CD4-positive, alpha-beta T cell treated with Interleukin-6 at 100 ng/mL for 8 hours (primary cell): Measurements from ENCODE around the gene RASD1.
"Not testable (repeated sequence)": the region's sequence is repeated elsewhere in the genome, so short reads cannot be mapped to it uniquely, and the experiment has no call there.

Experiments
- DNase-seq: peaks from one replicate; pipeline ENCODE4 v3.0.0-alpha.2; 2020; ENCODE audit warnings: mixed read lengths, low spot score

RASD1 gene

DNA sequence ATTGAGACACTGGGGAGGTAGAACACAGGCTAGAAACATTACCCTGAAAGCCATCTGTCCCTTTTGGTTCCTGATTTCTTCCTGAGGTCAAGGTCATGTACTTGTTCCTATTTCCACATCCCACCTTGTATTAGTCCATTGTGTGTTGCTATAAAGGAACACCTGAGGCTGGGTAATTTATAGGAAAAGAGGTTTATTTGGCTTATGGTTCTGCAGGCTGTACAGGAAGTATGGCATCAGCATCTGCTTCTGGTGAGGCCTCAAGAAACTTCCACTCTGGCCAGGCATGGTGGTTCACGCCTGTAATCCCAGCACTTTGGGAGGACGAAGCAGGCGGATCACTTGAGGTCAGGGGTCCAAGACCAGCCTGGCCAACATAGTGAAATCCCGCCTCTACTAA is 26.8 kb downstream of the RASD1 start:
- no peak for DNase-seq

DNA sequence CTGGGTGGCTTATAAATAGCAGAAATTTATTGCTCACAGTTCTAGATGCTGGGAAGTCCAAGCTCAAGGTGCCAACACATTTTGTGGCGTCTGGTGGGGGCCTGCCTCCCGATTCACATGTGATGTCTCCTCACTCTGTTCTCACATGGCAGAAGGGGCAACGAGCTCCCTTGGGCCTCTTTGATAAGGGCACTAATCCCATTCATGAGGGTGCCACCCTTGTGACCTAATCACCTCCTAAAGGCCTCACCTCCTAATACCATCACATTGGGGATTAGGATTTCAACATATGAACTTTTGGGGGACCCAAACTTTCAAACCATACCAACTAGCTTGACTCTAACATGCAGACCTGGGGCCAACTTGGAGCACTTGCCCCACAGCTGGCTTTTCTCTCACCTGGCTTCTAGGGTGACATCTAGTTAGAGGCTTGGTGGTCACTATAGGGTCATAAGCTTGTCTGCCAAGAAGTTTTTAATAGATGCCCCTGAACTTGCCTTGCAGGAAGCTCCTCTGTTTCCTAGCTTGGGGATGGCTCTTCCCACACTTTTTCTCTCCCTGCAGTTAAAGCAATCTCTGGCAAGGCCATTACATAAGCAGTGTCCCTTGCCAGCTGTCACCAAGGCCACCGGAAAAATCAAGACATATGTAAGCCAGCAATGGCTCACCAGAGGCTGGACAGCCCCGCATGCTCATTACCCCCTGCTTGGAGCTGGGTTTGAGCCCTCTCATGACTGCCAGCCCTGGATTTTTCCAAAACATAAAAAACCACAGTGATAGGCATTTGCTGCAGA is 27.8 kb downstream of the RASD1 start:
- DNase-seq = no peak

DNA sequence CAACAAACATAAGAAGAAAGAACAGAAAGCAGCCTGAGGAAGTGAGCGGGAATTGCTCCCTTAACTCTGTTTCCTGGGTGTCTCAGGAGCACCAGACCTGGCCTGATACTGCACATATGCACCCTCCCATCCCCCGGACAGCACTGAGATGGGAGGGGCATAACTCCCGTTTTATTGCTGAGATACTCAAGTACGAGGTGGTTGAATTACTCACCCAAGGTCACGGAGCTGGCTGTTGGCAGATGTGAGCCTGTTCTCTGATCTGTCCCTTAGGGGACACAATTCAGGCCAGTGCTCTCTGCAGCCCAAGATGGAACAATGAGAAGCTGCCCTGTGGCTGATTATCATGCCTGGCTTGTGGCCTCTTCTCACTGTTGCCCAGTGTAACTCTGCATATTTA is 28.5 kb downstream of the RASD1 start:
- DNase-seq = no peak

DNA sequence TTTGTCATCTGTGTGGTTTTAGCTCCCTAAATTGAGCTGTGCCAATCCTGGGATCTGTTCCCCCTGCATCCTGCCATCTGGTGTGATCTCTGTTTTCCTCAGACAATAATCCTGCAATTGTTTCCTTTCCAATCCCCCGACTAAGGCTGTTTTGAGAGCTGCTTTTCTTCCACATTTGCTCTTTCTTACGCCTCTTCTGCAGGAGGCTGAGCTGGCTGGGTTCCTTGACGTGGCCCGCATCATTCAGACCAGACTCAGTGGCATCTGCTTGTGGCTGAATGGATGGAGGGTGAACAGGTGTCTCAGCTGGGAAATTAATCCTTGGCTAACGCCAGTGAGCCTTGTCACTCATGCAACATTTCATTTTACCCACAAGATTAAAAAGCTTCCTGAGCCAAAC is 29.2 kb downstream of the RASD1 start:
- DNase-seq = no peak

DNA sequence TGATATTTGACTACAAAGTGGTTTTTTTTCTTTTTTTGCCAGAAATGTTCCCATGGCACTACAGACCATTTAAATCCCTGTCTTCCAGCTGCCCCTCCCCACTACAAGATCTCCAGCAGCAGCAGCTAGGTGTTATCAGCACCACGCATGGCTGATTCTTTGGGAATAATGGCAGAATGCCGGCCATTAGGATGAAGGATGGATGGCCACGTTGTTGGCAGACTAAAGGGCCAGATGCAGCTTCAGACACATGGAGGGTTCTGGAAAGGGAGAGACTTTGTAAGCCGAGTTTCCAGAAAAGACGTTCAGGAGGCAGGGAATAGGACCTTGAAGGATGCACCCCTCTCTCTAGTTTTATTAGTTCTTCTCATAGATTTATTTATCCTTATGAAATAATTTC is 29.7 kb downstream of the RASD1 start:
- DNase-seq = no peak

DNA sequence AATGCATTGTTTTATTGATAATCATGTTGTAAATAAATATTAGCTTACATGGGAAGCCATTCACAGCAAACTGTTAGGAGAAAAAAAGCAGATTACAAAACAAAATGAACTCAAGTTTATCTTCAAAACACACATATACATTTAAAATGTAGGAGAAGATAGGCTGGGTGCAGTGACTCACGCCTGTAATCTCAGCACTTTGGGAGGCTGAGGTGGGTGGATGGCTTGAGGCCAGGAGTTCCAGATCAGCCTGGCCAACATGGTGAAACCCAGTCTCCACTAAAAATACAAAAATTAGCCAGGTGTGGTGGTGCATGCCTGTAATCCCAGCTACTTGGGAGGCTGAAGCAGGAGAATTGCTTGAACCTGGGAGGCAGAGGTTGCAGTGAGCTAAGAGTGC is 30.3 kb downstream of the RASD1 start:
- DNase-seq = not testable (repeated sequence)

DNA sequence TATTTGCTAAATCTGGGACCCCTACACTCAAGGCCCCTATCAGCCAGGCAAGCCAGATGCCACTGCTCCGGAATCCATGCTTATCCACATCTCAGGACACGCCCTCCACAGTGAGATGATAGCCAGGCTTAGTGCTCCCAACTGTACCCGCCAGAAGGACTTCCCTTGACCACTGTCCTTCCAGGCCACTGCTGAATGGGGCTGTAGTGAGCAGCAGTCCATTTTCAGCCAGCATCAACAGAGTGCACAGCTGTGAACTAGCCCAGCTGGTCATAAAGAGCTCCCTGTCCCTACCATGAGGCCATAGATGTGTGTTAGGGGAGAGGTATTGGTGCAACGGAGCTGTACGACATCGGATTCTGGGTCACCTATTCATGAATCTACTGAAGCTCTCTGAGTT is 32.4 kb downstream of the RASD1 start:
- DNase-seq = no peak

DNA sequence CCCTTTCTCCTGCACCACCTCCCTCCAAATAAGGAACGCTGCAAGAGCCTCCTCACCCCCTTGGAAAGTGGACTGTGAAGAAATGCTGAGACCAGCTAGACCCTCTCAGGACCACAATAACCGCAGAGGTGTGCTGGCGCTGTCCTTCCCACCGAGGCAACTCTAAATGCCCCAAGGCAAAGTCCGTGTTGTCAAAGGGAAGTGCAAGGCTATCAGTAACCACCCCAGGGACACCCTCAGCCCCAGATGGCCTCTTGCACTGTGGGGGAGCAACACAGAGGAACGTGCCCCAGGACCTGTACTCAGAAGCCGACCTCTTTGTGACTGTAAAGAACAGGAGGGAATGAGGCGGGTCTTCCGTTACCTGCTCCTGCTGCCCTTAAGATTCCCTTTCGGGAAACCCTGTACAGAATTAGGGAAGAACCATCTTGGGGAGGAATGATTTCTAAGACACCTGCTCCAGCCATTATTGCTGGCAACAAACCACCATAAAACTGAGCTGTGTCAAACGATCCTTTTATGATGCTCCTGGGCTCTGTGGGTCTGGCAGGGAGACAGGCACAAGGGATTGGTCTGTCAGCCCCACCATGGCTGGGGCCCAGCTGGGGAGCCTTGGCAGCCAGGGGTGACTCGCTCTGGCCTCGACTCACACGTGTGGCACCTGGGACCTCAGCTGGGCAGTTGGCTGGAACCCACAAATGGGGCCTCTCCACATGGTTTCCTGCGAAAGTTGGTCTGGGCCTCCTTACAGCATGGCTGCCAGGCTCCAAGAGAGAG is 34.0 kb downstream of the RASD1 start:
- no peak for DNase-seq

DNA sequence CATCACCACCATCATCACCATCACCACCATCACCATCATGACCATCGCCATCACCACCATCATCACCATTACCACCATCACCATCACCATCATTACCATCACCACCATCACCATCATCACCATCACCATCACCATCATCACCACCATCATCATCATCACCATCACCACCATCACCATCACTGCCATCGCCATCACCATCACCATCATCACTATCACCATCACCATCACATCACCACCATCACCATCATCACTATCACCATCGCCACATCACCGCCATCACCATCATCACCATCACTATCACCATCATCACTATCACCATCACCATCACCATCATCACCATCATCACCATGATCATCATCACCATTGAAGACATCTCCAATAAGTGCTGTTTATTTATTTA is 36.2 kb downstream of the RASD1 start:
- DNase-seq = no peak

DNA sequence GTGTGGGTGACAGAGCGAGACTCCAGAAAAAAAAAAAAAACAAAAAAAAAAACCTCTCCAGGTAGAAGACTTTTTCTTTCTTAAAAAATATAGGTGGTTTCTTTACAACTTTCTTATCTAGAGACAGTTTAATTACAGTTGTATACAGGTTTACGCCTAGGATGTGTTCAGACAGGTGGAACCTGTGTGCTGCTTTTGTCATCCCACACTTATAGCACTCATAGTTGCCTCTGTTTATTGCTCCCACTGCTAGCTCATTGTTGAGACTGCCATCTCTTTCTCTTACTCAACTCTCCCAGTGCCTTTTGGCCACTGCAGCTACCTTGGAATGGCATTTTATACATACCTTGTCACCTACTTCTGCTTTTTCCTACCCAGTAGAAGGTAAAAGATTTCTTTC is 38.5 kb downstream of the RASD1 start:
- no peak for DNase-seq

DNA sequence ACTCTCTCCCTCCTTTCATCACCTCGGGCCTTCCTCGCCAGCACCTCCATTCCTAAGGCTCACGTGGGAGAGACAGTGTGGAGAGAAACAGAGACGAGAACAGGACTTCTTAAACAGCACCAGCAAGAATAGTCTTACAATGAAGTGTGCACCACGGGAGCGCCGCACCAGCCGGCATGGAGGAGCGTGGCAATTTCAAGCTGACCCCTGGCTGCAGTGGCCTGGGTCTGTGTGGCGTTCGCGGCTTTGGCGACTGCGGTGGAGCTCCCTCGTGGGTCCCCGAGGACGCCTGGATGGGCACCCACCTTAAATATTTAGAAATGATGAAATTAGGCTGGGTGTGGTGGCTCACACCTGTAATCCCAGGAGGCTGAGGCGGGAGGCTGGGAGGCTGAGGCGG is 39.9 kb downstream of the RASD1 start:
- DNase-seq = no peak

DNA sequence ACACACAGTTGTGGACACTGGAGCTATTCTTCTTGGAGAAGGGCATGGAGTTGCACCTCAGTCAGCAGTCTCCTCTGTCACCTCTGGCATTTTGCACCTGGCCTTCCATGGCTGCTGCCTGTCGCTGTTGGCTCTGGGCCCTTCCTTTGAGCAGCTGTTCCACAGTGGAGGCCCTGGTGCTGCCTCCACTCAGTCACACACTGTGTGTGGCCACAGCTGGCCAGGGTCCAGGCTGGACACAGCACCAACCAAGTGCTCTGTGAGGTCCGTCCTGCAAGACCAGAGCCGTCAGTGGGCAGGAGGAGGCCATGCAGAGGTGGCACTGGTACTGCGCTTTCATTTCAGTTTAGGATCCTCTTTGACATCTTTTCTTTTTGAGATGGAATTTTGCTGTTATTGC is 41.0 kb downstream of the RASD1 start:
- no peak for DNase-seq

DNA sequence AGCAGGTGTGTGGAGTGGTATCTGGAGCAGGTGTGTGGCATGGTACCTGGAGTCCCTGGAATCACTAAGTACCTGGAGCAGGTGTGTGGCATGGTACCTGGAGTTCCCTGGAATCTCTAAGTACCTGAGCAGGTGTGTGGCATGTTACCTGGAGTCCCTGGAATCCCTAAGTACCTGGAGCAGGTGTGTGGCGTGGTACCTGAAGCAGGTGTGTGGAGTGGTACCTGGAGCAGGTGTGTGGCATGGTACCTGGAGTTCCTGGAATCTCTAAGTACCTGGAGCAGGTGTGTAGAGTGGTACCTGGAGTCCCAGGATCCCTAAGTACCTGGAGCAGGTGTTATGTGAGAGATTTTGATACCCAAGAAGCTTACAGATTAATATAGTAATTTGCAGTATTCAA is 41.5 kb downstream of the RASD1 start:
- not testable (repeated sequence) for DNase-seq

DNA sequence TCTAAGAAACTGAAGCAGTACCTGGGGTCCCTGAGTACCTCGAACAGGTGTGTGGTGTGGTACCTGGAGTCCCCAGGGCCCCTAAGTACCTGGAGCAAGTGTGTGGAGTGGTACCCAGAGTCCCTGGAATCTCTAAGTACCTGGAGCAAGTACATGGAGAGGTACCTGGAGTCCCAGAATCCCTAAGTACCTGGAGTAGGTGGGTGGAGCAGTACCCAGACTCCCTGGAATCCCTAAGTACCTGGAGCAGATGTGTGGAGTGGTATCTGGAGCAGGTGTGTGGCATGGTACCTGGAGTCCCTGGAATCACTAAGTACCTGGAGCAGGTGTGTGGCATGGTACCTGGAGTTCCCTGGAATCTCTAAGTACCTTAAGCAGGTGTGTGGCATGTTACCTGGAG is 41.9 kb downstream of the RASD1 start:
- no peak for DNase-seq

DNA sequence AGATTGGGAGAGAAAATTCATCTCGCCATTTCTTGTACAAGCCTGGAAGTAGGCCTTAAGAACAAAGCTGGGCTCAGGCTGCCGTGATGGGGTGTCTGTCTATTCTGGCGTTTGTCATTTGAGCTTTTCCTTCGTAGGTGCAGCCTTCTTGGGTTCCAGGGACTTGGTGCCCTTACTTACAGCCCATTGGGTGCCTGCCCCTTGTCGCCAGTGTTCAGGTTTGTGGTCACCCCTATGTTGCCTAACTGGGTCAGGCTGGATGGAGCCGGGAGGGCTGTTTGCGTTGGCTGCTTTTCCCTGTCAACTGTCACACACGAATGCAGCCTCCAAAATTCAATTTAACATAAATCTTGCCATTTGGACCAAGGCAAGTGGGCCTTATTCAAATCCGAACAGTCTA is 43.1 kb downstream of the RASD1 start:
- DNase-seq = no peak

DNA sequence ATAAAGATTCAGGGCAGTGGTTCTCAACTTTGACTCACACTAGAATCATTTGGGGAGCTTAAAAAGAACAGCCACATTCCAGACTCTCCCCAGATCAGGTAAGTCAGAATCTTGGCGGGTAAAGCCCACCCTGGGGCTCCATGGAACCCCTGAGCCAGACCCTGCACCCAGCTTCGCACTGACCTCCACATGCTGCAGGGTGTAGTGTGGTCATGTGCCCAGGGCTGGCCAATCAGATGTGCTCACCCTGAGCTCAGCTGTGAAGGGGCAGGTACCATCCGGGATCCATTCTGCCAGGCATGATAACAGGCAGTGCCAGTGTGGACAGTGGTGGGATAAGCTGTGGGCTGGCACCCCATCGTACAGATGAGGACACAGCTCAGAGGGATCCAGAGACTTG is 47.5 kb downstream of the RASD1 start:
- DNase-seq = no peak

DNA sequence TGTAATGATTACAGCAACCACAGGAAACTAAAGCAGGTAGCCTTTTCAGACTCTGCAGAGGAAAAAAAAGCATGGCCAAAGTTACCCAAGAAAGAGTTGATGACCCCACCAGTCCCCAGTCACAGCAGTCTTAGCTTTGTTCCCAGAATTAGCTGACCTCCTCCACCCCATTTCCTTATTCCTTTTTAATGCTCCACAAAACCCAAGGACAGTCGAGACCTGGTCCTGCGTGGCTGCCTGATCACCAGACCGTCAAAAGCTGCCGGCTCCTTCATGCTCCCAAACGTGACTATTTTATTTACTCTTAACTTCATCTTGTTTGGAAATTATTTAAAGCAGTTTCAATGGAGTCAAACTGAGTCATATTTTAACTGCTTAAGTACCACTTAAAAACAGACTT is 48.1 kb downstream of the RASD1 start:
- DNase-seq = no peak

DNA sequence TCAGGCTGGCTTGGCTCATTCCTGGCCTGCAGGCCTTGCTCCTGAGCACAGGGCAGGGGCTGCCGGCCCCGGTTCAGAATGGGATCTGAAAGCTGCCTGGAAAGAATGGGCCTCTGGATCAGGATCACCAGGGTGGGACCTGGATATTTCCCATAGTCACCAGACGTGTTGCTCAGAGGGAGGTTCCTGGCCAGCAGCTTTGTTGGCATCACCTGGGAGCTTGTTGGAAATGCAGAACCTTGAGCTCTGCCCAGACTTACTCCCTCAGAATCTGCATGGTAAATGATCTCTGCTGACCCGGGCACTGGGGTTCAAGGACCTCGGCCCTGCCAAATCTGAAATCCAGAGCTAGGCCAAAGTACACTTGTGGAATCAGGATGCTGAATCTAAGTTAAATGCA is 48.9 kb downstream of the RASD1 start:
- no peak for DNase-seq

DNA sequence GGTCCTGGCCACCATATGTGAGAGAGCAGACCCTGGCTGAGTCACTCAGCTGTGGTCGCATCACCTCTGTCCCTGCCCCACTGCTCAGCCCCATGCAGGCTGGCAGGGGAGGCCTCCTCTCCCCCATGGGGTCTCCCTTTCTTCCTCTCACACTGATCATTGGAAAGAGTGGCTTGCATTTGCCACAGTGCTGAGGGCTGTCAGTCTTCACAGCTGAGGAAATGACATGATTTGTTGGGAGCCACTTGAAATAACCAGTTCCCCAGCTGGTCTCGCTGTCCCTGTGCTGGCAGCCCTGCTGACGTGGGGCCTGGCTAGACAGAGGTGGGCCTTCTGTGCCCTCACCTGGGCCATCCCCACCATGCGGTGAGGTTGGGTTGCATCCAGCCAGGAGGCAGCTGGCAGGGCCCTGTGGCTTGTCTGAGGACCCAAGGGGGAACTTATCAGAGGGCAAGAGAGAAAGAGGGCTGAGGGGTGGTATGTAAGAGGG is 49.5 kb downstream of the RASD1 start:
- DNase-seq = no peak

DNA sequence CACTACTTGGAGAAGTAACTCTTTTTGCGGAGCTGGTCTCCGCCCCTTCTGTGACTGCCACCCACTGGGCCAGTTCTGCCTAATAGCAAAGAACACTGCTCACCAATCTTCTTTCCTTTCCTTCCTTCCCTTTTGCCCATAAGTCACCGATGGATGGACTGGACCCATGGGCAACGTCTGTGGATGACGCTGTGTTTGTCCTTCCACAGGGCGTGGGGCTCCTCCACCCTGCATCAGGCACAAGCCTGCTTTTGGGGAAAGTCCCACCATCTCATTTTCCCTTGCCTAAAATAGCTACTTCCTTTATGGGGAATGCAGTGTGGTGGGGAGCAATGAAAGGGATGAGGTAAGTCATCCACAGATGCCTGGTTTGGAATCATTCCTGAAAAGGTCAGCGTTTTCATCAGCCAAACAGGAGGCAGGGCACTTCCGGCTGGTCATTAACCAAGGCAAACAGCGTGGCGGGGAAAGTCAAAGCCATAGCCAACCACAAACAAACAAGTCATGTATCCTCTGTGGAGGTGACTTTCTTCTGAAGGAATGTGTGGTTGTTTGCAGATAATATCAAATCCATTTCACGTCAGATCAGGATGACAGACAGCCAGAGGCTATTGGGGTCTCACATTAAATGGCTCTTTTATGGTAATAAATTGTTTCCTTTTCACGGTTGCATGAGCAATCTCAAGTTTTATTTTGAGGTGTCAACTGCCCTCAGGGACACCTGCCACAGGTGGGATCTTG is 50.1 kb downstream of the RASD1 start:
- no peak for DNase-seq

DNA sequence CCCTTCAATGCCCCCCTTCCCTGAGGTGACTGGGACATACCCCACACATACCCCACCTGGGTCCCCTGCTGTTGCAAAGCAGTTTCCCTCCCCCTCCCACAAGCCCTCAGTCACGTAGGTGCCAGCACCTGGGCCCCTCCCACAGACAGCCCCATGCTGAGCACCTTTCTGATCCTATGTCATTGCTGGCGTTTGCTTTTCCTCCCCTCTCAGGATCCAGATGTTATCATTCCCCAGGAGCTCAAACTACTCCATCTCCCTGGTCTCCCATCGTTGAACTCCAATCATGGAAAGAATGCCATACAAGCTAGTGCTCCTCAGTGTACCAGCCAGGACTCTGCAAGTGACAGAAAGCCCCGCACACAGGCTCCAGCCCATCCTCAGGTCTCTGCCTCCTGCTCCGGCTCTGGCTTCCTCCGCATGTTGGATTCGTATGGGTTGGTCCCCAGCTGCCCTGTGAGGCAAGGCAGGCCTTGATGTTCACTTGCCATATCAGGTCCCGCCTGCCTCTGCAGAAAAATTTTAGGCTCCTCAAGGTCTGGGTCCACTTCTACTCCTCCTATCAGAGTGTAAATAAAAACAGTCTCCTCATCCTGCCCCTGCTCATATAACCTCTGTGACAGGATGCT is 50.8 kb downstream of the RASD1 start:
- no peak for DNase-seq
